HG02970 (cell line): ENCODE data around the gene IFNK.

ENCODE experiments used
- ATAC-seq: cut with Tn5 transposase; IDR thresholded peaks from one replicate; pipeline ENCODE4 v1.9.1; 2021; ENCODE audit warnings: mild to moderate bottlenecking, moderate library complexity, moderate number of reproducible peaks; ENCODE audit not compliant: unreplicated experiment, low FRiP score

Gene IFNK

GRCh38 chr9:27571011-27571410, 46.9 kb downstream of the IFNK start:
- ATAC-seq, result no peak

GRCh38 chr9:27572061-27572460, 48.0 kb downstream of the IFNK start:
- no peak for ATAC-seq

DNA sequence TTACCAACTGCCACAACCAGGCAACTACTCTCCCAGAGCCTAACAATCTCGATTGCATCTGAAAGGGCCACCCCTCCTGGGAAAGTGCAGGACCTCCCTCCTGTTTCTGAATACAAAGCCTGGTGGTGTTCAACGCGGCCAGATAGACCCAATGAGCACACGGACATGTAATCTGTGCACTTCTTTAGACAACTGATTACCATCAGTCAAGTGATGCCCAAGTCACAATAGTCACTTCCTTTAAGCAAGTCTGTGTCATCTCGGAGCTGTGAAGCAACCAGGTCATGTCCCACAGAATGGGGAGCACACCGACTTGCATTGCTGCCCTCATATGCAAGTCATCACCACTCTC, 48.5 kb downstream of the IFNK start:
- peak; percentile 14 for ATAC-seq

DNA sequence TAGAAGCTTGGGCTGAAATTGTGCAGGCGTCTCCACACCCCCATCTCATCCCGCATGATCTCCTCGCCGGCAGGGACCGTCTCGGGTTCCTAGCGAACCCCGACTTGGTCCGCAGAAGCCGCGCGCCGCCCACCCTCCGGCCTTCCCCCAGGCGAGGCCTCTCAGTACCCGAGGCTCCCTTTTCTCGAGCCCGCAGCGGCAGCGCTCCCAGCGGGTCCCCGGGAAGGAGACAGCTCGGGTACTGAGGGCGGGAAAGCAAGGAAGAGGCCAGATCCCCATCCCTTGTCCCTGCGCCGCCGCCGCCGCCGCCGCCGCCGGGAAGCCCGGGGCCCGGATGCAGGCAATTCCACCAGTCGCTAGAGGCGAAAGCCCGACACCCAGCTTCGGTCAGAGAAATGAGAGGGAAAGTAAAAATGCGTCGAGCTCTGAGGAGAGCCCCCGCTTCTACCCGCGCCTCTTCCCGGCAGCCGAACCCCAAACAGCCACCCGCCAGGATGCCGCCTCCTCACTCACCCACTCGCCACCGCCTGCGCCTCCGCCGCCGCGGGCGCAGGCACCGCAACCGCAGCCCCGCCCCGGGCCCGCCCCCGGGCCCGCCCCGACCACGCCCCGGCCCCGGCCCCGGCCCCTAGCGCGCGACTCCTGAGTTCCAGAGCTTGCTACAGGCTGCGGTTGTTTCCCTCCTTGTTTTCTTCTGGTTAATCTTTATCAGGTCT, 49.0 kb downstream of the IFNK start, which contains the start of gene C9orf72:
Gene C9orf72, minus strand, starts transcription at position 564 of the 716 bp plus-strand sequence. CDS start 6,361 bp downstream, outside the sequence.
- ATAC-seq, result peak; percentile 72

DNA sequence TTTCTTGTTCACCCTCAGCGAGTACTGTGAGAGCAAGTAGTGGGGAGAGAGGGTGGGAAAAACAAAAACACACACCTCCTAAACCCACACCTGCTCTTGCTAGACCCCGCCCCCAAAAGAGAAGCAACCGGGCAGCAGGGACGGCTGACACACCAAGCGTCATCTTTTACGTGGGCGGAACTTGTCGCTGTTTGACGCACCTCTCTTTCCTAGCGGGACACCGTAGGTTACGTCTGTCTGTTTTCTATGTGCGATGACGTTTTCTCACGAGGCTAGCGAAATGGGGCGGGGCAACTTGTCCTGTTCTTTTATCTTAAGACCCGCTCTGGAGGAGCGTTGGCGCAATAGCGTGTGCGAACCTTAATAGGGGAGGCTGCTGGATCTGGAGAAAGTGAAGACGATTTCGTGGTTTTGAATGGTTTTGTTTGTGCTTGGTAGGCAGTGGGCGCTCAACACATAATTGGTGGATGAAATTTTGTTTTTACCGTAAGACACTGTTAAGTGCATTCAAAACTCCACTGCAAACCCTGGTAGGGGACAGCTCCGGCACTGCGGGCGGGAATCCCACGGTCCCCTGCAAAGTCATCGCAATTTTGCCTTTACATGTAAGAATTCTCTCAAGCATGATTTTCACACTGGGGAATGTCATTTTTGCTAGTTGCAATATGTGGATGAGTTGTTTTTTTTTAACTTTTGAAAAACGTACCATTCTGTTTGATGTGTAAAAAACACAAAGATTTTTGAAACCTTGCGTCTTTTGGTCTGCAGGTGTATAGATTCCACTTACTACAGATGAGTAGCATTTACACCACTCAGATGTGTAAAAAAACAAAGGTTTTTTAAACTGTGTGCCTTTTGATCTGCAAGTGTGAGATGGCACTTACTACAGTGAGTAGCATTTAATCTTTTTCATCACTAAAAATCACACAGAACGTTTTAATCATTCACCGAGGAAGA, 49.8 kb downstream of the IFNK start:
- ATAC-seq, result peak; percentile 97
